ENCODE data around the gene EZH1. TPM values are rescaled to one million over a fixed set of nuclear protein-coding genes. Genes with fewer than 3 reads are reported as not detected.
"Not testable (repeated sequence)": the region's sequence is repeated elsewhere in the genome, so short reads cannot be mapped to it uniquely, and the experiment has no call there.

Gene EZH1
- polyA plus RNA-seq, 1 donor from 2014 or later: 52.5 TPM

DNA sequence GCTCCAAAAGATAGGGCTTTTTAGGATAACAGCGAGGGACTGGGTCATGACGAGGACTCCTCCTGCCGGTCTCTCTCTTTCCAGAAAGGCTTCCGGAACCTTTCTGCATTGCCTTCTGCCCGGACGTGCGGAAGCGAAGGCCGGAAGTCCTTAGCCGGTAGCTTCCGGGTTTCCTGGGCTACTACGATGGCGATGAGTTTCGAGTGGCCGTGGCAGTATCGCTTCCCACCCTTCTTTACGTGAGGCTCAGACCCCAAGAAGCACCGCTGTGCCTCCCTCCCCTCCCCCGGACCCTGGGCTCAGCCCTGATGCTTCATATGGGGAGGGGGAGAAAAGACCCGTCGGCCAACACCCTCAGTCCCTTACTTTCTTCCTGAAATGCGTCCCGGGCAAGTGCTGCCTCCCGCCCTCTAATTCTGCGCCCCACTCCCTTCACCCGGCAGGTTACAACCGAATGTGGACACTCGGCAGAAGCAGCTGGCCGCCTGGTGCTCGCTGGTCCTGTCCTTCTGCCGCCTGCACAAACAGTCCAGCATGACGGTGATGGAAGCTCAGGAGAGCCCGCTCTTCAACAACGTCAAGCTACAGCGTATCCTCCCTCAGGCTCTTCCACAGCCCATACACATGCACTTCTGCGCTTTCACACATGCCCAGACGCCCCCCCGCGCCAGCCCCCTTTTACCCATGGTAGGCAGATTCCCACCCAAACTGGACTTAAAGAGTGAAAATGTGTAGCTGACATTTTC is 28.6 kb upstream of the EZH1 start, which contains the start of gene VPS25:
TSS of gene VPS25 (plus strand) at position 160 of the 746 bp plus-strand sequence. CDS start at position 187, 27 bp downstream.
- TF ChIP-seq POLR2AphosphoS5 (IDR thresholded peaks at IDR 0.05) (peak; percentile 94), TAF1 (IDR thresholded peaks at IDR 0.05; ENCODE audit: low read depth) (peak; percentile 100), MXI1 (conservative IDR thresholded peaks at IDR 0.05; ENCODE audit: poor library complexity, severe bottlenecking) (peak; percentile 76), EZH2 (IDR thresholded peaks at IDR 0.05; ENCODE audit: borderline replicate concordance, insufficient read depth, low read length, poor library complexity, severe bottlenecking) (no peak), EP300 (conservative IDR thresholded peaks at IDR 0.05; ENCODE audit: poor library complexity, severe bottlenecking) (peak; percentile 54), SMC3 (conservative IDR thresholded peaks at IDR 0.05; ENCODE audit: poor library complexity) (peak; percentile 51), RAD21 (conservative IDR thresholded peaks at IDR 0.05) (no peak)
- TF ChIP-seq, protein P1, sequence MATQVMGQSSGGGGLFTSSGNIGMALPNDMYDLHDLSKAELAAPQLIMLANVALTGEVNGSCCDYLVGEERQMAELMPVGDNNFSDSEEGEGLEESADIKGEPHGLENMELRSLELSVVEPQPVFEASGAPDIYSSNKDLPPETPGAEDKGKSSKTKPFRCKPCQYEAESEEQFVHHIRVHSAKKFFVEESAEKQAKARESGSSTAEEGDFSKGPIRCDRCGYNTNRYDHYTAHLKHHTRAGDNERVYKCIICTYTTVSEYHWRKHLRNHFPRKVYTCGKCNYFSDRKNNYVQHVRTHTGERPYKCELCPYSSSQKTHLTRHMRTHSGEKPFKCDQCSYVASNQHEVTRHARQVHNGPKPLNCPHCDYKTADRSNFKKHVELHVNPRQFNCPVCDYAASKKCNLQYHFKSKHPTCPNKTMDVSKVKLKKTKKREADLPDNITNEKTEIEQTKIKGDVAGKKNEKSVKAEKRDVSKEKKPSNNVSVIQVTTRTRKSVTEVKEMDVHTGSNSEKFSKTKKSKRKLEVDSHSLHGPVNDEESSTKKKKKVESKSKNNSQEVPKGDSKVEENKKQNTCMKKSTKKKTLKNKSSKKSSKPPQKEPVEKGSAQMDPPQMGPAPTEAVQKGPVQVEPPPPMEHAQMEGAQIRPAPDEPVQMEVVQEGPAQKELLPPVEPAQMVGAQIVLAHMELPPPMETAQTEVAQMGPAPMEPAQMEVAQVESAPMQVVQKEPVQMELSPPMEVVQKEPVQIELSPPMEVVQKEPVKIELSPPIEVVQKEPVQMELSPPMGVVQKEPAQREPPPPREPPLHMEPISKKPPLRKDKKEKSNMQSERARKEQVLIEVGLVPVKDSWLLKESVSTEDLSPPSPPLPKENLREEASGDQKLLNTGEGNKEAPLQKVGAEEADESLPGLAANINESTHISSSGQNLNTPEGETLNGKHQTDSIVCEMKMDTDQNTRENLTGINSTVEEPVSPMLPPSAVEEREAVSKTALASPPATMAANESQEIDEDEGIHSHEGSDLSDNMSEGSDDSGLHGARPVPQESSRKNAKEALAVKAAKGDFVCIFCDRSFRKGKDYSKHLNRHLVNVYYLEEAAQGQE (IDR thresholded peaks at IDR 0.05; ENCODE audit: borderline replicate concordance): peak; percentile 93
- TF ChIP-seq, protein P2, sequence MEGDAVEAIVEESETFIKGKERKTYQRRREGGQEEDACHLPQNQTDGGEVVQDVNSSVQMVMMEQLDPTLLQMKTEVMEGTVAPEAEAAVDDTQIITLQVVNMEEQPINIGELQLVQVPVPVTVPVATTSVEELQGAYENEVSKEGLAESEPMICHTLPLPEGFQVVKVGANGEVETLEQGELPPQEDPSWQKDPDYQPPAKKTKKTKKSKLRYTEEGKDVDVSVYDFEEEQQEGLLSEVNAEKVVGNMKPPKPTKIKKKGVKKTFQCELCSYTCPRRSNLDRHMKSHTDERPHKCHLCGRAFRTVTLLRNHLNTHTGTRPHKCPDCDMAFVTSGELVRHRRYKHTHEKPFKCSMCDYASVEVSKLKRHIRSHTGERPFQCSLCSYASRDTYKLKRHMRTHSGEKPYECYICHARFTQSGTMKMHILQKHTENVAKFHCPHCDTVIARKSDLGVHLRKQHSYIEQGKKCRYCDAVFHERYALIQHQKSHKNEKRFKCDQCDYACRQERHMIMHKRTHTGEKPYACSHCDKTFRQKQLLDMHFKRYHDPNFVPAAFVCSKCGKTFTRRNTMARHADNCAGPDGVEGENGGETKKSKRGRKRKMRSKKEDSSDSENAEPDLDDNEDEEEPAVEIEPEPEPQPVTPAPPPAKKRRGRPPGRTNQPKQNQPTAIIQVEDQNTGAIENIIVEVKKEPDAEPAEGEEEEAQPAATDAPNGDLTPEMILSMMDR (IDR thresholded peaks at IDR 0.05; ENCODE audit: poor library complexity, severe bottlenecking): peak; percentile 41
- Histone ChIP-seq H3K4me3 (ENCODE audit: low read length) (peak within 1 kb of the TSS; percentile 84), H3K9ac (ENCODE audit: low read length) (peak within 1 kb of the TSS; percentile 88), H4K20me1 (ENCODE audit: insufficient read depth) (no peaks in the 10 kb centered on the region), H3K79me2 (replicated peaks; ENCODE audit: insufficient read depth, low read length) (no peaks in the 10 kb centered on the region), H2AFZ (ENCODE audit: low read depth, low read length) (peak within 1 kb of the TSS; percentile 95), H3K9me3 (ENCODE audit: low read length) (no peaks in the 10 kb centered on the region), H3K27me3 (ENCODE audit: insufficient read depth, low read depth, low read length) (no peaks in the 10 kb centered on the region), H3K27ac (ENCODE audit: low read length) (peak within 1 kb of the TSS; percentile 73), H3F3A (ENCODE audit: insufficient read depth, low read length, poor library complexity, severe bottlenecking) (no peaks in the 10 kb centered on the region), H3K36me3 (ENCODE audit: insufficient read depth, low read length) (no peaks in the 10 kb centered on the region), H3K4me2 (ENCODE audit: low read length) (peak within 1 kb of the TSS; percentile 77), H3K9me2 (ENCODE audit: insufficient read depth, low read length) (no peaks in the 10 kb centered on the region)

DNA sequence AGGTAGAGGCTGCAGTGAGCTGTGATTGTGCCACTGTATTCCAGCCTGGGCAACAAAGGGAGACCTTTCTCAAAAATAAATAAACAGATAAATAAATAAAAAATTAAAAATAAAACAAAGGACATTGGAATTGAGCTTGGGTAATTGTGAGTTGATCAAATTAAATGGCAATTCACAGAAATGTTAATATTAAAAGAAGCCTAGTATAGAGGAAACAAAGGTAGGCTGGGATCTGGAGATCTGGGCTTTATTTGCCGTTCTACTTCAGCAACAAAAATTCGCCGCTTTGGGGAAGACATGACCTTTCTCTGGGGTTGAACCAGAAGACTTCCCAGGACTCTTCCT is 28.1 kb upstream of the EZH1 start:
- Histone ChIP-seq H3K27me3 (ENCODE audit: insufficient read depth, low read depth, low read length) (no peaks in the 10 kb centered on the region), H3K4me3 (ENCODE audit: low read length) (peak overlapping the region; percentile 84), H2AFZ (ENCODE audit: low read depth, low read length) (peak overlapping the region; percentile 95), H3K4me2 (ENCODE audit: low read length) (peak overlapping the region; percentile 74), H3K9me3 (ENCODE audit: low read length) (no peaks in the 10 kb centered on the region), H3K9me2 (ENCODE audit: insufficient read depth, low read length) (no peaks in the 10 kb centered on the region), H3K27ac (ENCODE audit: low read length) (peak overlapping the region; percentile 73), H3F3A (ENCODE audit: insufficient read depth, low read length, poor library complexity, severe bottlenecking) (no peaks in the 10 kb centered on the region), H3K36me3 (ENCODE audit: insufficient read depth, low read length) (no peaks in the 10 kb centered on the region), H3K79me2 (replicated peaks; ENCODE audit: insufficient read depth, low read length) (no peaks in the 10 kb centered on the region), H3K9ac (ENCODE audit: low read length) (peak overlapping the region; percentile 88), H4K20me1 (ENCODE audit: insufficient read depth) (no peaks in the 10 kb centered on the region)
- TF ChIP-seq, protein P1 (IDR thresholded peaks at IDR 0.05; ENCODE audit: borderline replicate concordance): no peak
- TF ChIP-seq MXI1 (conservative IDR thresholded peaks at IDR 0.05; ENCODE audit: poor library complexity, severe bottlenecking) (no peak), EP300 (conservative IDR thresholded peaks at IDR 0.05; ENCODE audit: poor library complexity, severe bottlenecking) (no peak), EZH2 (IDR thresholded peaks at IDR 0.05; ENCODE audit: borderline replicate concordance, insufficient read depth, low read length, poor library complexity, severe bottlenecking) (no peak), RAD21 (conservative IDR thresholded peaks at IDR 0.05) (no peak), POLR2AphosphoS5 (IDR thresholded peaks at IDR 0.05) (no peak), SMC3 (conservative IDR thresholded peaks at IDR 0.05; ENCODE audit: poor library complexity) (no peak), TAF1 (IDR thresholded peaks at IDR 0.05; ENCODE audit: low read depth) (no peak)
- TF ChIP-seq, protein P2 (IDR thresholded peaks at IDR 0.05; ENCODE audit: poor library complexity, severe bottlenecking): no peak

DNA sequence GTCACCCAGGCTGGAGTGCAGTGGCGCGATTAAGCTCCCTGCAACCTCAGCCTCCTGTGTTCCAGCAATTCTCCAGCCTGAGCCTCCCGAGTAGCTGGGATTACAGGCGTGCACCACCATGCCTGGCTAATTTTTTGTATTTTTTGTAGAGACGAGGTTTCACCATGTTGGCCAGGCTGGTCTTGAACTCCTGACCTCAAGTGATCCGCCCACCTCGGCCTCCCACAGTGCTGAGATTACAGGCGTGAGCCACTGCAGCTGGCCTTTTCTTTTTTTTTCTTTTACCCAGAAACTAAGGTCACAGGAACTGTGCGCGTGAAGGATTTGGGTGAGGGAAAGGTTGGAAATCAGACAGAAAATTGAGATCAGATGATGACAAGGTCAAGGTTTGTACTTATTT is 25.1 kb upstream of the EZH1 start:
- not testable (repeated sequence) for H3F3A ChIP-seq (ENCODE audit: insufficient read depth, low read length, poor library complexity, severe bottlenecking); H3K9ac ChIP-seq (ENCODE audit: low read length); H3K79me2 ChIP-seq (replicated peaks; ENCODE audit: insufficient read depth, low read length); H3K27me3 ChIP-seq (ENCODE audit: insufficient read depth, low read depth, low read length); H3K27ac ChIP-seq (ENCODE audit: low read length); H4K20me1 ChIP-seq (ENCODE audit: insufficient read depth); H3K4me2 ChIP-seq (ENCODE audit: low read length); H3K36me3 ChIP-seq (ENCODE audit: insufficient read depth, low read length); H3K9me2 ChIP-seq (ENCODE audit: insufficient read depth, low read length); H3K4me3 ChIP-seq (ENCODE audit: low read length); H3K9me3 ChIP-seq (ENCODE audit: low read length); H2AFZ ChIP-seq (ENCODE audit: low read depth, low read length)
